HG03066 (cell line): ENCODE results near the gene CGRRF1.

Source experiments
- ATAC-seq: cut with Tn5 transposase; IDR thresholded peaks from one replicate; pipeline ENCODE4 v1.9.1; 2021; ENCODE audit warnings: low read depth; ENCODE audit not compliant: unreplicated experiment

The CGRRF1 gene

DNA sequence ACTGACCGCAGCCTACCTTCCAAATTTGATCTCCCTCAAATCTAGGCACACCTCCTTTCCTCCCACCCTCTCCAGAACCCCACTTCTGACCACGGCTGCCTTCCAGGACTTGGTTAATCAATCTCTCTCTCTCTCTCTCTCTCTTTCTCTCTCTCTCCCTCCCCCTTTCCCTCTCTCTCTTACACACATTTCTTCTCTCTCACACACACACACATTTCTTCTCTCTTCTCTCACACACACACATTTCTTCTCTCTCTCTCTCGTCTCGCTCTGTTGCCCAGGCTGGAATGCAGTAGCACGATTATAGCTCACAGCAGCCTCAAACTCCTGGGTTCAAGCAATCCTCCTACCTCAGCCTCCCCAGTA lies 20.4 kb upstream of the CGRRF1 start:
- ATAC-seq: peak; percentile 28

DNA sequence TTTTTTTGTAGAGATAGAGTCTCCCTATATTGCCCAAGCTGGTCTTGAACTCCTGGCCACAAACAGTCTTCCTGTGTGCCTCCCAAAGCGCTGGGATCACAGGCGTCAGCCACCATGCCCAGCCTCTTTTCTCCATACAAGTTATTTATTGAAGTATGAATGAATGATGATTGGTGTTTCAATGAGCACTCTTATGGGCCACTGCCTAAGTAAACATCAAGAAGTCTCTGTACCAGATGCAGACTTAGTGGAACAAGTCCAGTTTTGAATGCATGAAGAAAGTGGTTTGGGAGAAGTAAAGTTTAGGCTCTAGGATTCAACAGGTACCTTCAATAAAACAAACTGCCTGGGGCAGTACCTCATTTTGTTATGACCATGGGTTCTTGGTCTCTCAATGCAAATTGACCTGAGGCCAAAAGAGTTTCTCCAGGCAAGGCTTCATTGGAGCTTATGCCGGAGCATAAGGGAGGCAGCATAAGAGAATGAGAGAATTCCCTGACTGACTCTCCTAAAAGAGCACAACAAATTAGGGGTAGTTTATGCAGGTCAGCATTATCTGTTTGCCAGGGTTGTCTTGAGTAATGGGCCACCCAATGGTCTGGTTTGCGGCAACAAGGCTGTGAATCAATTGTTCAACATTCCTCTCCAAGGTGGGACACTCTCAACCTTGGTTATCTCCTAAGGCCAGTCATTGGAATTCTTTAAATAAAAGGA lies 19.8 kb upstream of the CGRRF1 start:
- no peak for ATAC-seq

DNA sequence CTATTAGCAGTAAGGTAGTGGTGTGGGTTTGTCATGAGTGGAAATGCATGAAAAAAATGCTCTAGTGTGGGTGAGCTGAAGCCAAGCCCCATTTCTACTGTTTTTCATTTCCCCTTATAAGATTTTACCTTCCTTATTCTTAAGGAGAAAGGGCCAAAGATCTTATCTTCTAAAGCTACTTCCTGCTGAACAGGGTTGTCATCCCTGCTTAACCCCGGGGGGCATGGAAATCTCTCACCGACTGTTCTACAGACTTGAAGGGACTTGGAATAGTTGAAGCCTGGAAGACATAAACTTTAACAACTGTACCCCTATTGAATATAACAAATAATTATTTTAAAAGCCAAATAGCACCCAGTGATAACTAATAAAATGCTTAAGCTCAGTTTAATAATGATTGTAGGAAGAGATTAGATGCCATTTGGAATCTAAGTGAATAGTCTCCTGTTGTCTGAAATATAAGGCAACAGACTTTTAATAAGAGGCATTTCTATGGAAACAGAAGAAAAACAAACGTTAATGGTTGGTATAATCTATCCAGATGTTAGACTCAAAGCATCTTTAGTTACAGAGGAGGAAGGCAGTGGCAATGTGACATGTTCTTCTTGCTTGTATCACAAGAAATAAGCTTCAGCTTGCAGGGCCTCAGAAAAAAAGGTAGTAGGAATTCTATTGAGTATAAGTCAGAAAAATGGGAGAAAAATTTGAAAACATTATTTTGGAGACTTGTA lies 19.1 kb upstream of the CGRRF1 start:
- no peak for ATAC-seq

DNA sequence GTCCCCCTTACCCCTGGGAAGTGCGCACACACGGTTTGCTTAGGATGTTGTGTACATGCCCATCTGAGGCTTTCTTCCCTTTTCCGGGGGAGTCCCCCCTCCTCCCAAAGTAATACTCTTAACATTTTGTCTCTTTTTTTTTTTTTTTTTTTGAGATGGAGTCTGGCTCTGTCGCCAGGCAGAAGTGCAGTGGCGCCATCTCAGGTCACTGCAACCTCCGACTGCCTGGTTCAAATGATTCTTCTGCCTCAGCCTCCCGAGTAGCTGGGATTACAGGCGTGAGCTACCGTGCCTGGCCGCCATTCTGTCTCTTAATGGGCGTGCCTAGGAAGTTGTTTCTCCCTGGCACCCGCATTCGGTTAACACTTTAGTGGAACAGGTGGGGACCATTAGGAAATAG lies 16.4 kb upstream of the CGRRF1 start:
- ATAC-seq: no peak

DNA sequence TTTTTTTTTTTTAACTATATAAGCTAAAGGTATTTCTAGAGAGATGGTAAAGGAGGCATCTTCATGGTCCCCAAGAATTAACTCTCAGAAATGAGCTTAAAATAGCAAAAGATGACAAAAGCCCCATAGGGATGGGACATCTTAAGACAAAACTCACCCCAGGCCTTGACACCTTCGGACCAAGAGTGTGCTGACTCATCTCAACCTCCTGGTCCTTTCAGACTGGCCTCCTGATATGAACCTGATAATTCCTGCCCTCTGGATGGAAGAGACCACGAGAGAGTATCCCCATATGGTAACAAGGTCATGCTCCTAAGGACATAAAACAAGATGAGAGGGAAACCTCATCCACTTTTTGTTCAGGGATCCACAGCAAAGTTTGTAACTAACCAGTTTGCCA lies 12.5 kb upstream of the CGRRF1 start:
- no peak for ATAC-seq

DNA sequence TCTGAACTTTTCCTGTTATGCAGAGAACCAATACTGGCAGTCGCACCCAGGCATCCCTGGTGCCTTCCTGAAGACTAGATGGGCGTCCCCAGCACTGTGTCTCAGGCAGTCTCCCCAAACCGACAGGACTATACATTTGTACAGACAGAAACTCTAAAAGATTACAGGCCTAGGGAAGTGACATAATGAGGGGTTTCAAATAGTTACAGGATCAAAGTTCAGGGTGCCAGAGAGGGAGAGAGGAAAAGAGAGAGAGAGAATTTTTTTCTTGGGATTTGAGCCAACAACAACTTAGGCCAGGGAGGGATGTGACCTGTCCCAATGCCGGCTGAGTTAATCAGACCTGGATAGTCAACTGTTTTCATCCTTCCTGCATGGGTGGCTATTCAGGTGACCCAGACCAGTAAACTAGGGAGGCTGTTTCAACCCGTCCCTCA lies 11.6 kb upstream of the CGRRF1 start:
- no peak for ATAC-seq

DNA sequence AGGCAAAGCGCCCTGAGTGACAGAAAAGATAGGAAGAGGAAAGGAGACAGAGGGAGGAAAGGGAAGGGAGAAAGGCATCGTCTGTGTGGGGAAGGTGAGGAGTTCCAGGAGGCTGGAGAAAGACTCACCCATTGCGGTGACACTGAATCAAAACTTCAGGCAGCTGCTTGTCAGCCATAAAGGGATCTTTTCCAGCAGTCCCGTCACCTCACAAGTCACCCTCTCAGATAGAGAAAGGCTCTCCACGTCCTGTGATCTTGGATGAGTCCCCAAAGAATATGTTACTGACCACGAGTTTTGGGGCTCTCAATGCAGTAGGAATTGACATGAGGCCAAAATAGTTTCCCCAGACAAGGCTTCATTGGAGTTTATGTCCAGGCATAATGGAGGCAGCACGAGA lies 11.1 kb upstream of the CGRRF1 start:
- no peak for ATAC-seq

DNA sequence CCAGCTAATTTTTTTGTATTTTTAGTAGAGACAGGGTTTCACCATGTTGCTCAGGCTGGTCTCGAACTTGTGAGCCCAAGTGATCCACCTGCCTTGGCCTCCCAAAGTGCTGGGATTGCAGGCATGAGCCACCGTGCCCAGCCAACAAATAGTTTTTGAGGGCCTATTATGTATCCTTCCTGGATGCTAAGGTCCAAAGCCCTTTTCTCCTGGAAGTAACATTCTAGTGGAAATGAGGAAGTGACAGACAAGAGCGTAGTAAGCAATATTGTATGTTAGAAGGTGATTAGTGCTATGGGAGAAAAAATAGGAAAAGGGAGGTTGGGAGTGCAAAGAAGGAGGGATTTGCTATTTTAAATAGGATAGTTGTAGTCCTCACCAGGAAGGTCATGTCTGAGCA lies 9.0 kb upstream of the CGRRF1 start:
- ATAC-seq: no peak

DNA sequence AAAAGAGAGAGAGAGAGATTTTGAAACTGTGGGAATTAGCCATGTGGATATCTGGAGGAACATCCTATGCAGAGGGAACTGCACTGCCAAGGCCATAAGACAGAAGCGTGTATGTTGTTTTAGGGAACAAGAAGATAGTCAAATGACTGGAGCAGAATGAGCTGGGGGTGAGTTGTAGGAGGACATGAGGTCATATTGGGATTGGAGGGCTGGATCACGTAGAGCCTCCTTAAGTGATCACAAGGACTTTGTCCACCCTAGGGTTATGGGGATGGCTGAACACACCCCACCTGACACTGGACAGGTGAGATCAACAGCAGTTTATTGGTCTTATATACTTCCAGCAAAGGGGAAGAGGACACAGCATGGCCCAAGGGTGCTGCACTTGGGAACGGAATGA lies 8.2 kb upstream of the CGRRF1 start:
- no peak for ATAC-seq

DNA sequence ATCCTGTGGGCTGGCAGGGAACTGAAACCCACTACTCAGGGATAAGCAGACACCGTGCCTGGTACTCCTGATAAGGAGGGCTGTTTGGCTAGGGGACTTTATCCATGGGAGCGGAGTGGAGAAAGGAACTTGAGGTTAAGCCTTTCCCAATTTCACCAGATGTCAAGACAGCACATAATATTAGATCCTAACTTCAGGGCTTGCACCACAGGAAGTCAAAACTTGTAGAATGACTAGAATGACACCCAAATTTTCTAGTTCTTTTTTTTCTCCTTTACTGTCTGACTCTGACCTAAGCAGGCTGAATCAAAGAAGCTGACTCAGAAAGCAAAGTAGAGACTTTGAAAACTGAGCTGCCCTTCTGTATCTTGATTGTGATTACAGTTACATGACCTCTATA lies 7.1 kb upstream of the CGRRF1 start:
- no peak for ATAC-seq

DNA sequence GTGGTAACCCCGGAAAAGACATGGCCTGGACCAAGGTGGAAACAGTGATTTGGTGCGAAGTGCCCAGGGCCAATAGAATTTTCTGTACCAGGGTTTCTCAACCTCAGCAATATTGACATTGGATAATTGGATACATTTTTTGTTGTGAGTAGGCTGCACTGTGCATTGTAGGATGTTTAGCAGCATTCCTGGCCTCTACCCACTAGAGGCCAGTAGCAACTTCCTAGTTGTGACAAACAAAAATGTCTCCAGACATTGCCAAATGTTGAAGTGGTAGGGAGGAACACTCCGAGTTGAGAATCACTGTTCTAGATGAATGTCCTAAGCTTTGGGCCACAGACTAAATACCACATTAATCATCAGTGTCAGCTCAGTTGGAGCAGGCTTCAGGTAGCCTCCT lies 6.2 kb upstream of the CGRRF1 start:
- no peak for ATAC-seq

DNA sequence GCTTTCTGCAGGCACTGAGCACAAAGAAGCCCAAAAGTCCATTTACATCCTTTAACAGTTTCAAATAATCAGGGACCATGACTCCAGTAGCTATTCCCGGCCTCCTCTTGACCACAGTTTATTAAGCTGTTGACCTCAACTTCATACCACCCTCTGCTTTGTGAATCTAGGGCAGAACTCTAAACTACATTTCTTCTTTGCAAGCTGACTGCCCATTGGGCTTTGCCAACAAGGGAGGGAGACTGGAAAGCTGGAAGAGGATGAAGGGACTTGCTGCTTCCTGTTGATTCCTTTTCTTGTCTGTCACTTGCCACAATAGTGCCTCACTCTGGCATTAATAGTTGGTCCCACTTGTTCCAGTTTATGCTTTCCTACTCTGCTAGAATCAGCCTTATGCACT lies 2.7 kb downstream of the CGRRF1 start:
- ATAC-seq: no peak

DNA sequence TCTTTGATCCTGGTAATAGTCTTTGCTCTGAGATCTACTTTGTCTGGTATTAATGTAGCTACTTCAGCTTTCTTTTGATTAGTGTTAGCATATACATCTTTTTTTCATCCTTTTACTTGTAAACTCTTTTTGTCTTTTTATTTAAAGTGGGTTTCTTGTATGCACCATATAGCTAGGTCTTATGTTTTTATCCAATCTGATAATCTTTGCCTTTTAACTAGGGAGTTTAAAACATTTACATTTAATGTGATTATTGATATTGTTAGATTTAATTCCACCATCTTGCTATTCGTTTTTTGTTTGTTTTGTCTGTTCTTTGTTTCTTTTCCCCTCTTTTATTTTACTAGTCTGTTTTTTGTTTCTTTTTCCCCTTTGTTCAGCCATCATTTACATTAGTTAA lies 6.0 kb downstream of the CGRRF1 start:
- ATAC-seq: no peak

DNA sequence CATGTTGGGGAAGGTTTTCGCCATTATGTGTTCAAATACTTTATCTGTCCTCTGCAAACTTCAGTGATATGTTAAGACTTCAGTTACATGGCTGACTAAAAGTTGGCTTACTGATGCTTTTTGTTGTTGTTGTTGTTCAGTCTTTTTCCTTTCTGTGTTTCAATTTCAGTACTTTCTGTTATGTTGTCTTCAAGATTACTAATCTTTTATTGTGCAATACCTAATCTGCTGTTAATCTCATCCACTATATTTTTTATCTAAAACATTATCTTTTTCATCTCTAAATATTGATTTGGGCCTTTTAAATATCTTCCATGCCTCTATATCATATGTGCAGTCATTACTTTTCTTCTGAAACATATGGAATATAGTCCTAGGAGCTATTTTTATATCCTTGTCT lies 7.0 kb downstream of the CGRRF1 start:
- no peak for ATAC-seq

DNA sequence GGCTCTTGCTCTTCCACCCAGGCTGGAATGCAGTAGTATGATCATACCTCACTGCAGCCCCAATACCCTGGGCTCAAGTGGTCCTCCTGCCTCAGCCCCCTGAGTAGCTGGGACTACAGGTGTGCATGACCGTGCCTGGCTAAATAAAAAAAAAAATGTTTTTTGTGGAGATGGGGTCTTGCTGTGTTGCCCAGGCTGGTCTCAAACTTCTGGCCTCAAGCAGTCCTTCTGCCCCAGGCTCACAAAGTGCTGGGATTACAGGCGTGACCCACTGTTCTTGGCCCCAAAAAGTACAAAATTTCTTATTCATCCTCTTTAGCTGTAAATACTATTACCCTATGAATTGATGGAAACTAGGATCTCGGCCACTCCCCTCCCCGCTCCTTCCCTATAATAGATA lies 14.7 kb downstream of the CGRRF1 start:
- no peak for ATAC-seq

DNA sequence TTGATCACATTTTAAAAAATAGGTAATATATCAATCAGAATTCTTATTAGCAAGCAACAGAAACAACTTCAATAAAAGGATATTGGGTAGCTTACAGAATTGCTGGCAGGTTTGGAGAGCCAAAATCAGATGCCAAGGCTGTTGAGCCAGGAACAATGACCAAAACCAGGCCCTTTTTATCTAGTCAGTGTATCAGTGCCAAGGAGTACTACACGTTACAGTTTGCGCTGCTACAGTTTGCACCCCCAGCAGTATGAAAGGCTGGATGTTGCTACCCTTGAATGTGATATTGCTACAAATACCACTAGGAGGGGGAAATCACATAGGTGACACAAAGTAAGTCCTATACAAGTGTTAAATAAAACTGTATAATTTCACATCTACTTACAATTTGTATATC lies 19.3 kb downstream of the CGRRF1 start:
- no peak for ATAC-seq

DNA sequence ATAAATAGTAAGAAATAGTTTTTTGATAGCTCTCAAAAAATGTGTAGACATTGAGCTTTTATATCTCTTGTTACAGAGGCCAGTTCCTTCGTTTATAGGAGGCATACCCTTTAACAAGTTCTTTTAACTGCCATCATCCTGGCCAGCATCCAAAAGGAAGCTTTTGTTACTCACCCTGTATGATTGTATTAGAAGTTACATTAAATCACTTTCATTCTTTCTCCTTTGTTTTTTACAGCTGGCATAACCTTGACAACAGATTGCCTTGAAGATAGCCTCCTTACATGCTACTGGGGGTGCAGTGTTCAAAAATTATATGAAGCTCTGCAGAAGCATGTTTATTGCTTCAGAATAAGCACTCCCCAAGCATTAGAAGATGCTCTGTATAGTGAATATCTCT lies 20.1 kb downstream of the CGRRF1 start:
- ATAC-seq: no peak

DNA sequence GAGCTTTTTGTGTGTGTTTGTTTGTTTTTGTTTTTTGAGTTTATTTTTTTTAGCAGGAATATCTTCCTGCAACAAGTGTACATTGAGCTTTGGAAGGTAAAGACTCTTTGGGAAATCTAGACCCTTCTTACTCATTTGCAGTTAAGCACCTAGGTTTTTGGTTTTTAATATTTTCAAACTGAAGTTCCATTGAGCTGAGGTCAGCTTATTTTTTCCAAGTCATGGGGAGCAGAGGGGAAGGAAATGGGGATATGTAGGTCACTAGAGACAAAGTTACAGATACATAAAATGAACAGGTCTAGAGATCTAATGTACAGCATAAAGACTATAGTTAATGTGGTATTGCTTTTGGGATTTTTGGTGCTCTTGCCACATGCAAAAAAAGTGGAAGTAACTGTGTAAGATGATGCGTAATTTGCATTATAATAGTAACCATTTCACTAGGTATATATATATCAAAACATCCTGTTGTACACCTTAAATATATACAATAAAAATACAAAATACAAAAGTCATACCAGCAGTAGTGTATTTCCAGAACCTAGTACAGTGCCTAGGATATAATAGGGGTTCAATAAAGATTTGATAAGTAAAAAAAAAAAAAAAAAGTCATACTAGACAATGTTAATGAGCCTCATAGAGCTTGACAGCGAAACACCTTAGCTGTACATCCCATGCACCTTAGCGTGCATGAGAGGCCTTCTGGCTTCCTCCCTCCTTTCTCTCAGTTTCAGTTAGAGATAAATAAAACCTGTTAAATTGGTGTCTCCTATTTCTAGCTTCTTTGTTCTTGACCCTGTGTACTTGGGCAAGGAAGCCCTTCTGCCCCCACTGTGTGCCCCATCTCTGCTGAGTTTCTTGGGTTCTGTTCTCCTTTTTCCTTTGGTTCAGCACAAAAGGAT lies 22.7 kb downstream of the CGRRF1 start:
- ATAC-seq: peak; percentile 96

DNA sequence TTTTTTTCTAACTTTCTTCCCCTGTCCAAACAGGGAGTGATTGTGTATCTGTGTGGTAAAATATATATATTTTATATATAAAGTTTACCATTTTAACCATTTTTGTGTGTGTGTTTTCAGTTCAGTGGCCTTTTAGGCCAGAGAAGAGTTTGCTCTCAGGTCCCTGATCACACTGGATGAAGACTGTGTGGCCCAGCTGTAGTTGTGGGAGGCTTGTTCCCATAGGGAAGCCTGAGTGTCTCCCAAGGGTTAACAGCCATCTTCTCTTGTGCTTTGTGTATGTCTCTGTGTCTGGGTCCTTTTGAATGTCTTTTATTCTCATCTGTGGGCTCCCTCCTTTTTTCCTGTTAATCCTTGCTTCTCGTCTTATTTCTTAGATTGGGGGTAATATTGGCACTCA lies 23.4 kb downstream of the CGRRF1 start:
- peak; percentile 8 for ATAC-seq

DNA sequence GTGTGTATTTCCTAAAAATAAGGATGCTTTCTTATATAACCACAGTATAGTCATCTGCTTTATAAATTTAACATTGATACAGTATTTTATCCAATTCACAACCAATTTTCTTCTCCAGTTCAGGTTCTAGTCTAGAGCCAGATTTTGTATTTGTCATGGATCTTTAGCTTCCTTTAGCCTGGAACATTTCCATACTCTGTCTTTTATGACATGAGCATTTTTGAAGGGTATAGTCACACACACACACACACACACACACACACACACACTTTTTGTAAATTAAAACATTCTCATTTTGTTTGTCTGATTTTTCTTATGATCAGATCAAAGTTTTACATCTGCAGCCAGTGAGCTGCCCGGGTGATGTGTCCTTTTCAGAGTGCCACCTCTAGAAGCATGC lies 25.4 kb downstream of the CGRRF1 start:
- ATAC-seq: no peak

DNA sequence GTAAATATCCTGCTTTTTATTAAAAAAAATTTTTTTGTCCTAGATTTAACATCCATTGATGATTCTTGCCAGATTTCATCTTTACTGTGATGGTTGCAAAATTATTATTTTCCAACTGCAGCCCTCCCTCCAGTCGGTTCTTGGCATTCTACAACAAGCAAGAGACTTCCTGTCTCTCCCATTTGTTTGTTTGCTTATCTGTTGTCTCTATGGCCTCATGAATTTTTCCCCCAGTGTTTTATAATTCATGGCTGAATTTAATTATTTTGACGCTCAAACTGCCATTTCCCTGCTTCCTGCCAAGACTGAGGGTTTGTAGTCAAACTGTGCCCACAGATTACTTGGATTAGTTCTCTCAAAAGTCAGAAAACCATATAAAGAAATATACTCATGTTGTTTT lies 25.9 kb downstream of the CGRRF1 start:
- ATAC-seq: no peak
